ENCODE measurements around the gene SERPINE2.

Gene SERPINE2

GRCh38 chr2:223993634-223994232 is 45.4 kb downstream of the SERPINE2 start:
- DNase-seq (ENCODE audit: low spot score in 2 of 2) = peak; percentile 65 to 74
- Histone ChIP-seq H3K36me3 (replicated peaks) (no peaks in the 10 kb centered on the region), H3K4me3 (no peak overlapping the region), H3K4me1 (no peaks in the 10 kb centered on the region), H3K27me3 (ENCODE audit: low read depth) (no peaks in the 10 kb centered on the region), H3K9me3 (no peaks in the 10 kb centered on the region)
- in situ Hi-C loops (cut with MboI; ENCODE audit: low sequenced_read_pairs) = loop anchor here (10.0 to 25.0 kb wide), 2 partner anchors 291 to 669 kb away; no protein-coding TSS in a partner anchor

GRCh38 chr2:223991611-223992010 is 47.5 kb downstream of the SERPINE2 start:
- in situ Hi-C loops (cut with MboI; ENCODE audit: low sequenced_read_pairs) = loop anchor here (10.0 to 25.0 kb wide), 2 partner anchors 293 to 671 kb away; no protein-coding TSS in a partner anchor
- Histone ChIP-seq H3K9me3 (no peaks in the 10 kb centered on the region), H3K4me1 (no peaks in the 10 kb centered on the region), H3K27me3 (ENCODE audit: low read depth) (no peaks in the 10 kb centered on the region; the same call in 1 of the 2 replicates), H3K4me3 (no peak overlapping the region), H3K36me3 (replicated peaks) (no peaks in the 10 kb centered on the region)
- no peak for DNase-seq (ENCODE audit: low spot score in 2 of 2)

GRCh38 chr2:223989856-223990232 is 49.2 kb downstream of the SERPINE2 start:
- Histone ChIP-seq H3K9me3 (no peaks in the 10 kb centered on the region), H3K36me3 (replicated peaks) (no peaks in the 10 kb centered on the region), H3K27me3 (ENCODE audit: low read depth) (no peaks in the 10 kb centered on the region; the same call in 1 of the 2 replicates), H3K4me1 (no peaks in the 10 kb centered on the region), H3K4me3 (no peak overlapping the region)
- no peak for DNase-seq (ENCODE audit: low spot score in 2 of 2)
- in situ Hi-C loops (cut with MboI; ENCODE audit: low sequenced_read_pairs) = loop anchor here (10.0 to 25.0 kb wide), 2 partner anchors 295 to 672 kb away; no protein-coding TSS in a partner anchor

- H3K4me3 ChIP-seq = no peak overlapping the region
- no peaks in the 10 kb centered on the region; the same call in 1 of the 2 replicates for H3K27me3 ChIP-seq (ENCODE audit: low read depth)
- no peaks in the 10 kb centered on the region for H3K36me3 ChIP-seq (replicated peaks)
- H3K4me1 ChIP-seq = no peaks in the 10 kb centered on the region
- no peaks in the 10 kb centered on the region for H3K9me3 ChIP-seq
- peak in 1 of 2 experiments; percentile 31 for DNase-seq (ENCODE audit: low spot score in 2 of 2)
- in situ Hi-C loops (cut with MboI; ENCODE audit: low sequenced_read_pairs) = loop anchor here (25.0 kb wide), 1 partner anchor 673 kb away; no protein-coding TSS in a partner anchor
Measured at GRCh38 chr2:223989206-223989855, 49.8 kb downstream of the SERPINE2 start.

GRCh38 chr2:223981241-223981640 is 57.8 kb downstream of the SERPINE2 start:
- in situ Hi-C loops (cut with MboI; ENCODE audit: low sequenced_read_pairs) = loop anchor here (25.0 kb wide), 1 partner anchor 681 kb away; no protein-coding TSS in a partner anchor
- Histone ChIP-seq H3K4me3 (no peak overlapping the region), H3K36me3 (replicated peaks) (no peaks in the 10 kb centered on the region), H3K4me1 (no peaks in the 10 kb centered on the region), H3K9me3 (no peaks in the 10 kb centered on the region), H3K27me3 (ENCODE audit: low read depth) (no peaks in the 10 kb centered on the region; the same call in 1 of the 2 replicates)
- no peak for DNase-seq (ENCODE audit: low spot score in 2 of 2)

- Histone ChIP-seq H3K4me3 (no peak overlapping the region), H3K36me3 (replicated peaks) (no peaks in the 10 kb centered on the region), H3K9me3 (no peaks in the 10 kb centered on the region), H3K27me3 (ENCODE audit: low read depth) (no peaks in the 10 kb centered on the region; the same call in 1 of the 2 replicates), H3K4me1 (no peaks in the 10 kb centered on the region; the same call in 1 of the 2 replicates)
- DNase-seq (ENCODE audit: low spot score in 2 of 2) = no peak
- in situ Hi-C loops (cut with MboI; ENCODE audit: low sequenced_read_pairs) = loop anchor here (25.0 kb wide), 1 partner anchor 681 kb away; no protein-coding TSS in a partner anchor
Measured at GRCh38 chr2:223980803-223981202, 58.3 kb downstream of the SERPINE2 start.

GRCh38 chr2:223980397-223980735 is 58.7 kb downstream of the SERPINE2 start:
- Histone ChIP-seq H3K27me3 (ENCODE audit: low read depth) (no peaks in the 10 kb centered on the region; the same call in 1 of the 2 replicates), H3K4me3 (no peak overlapping the region), H3K9me3 (no peaks in the 10 kb centered on the region), H3K4me1 (no peaks in the 10 kb centered on the region; the same call in 1 of the 2 replicates), H3K36me3 (replicated peaks) (no peaks in the 10 kb centered on the region)
- no peak for DNase-seq (ENCODE audit: low spot score in 2 of 2)
- in situ Hi-C loops (cut with MboI; ENCODE audit: low sequenced_read_pairs) = loop anchor here (25.0 kb wide), 1 partner anchor 682 kb away; no protein-coding TSS in a partner anchor

- DNase-seq (ENCODE audit: low spot score in 2 of 2) = no peak
- in situ Hi-C loops (cut with MboI; ENCODE audit: low sequenced_read_pairs) = loop anchor here (25.0 kb wide), 1 partner anchor 682 kb away; no protein-coding TSS in a partner anchor
- Histone ChIP-seq H3K27me3 (ENCODE audit: low read depth) (no peaks in the 10 kb centered on the region; the same call in 1 of the 2 replicates), H3K4me3 (no peak overlapping the region), H3K9me3 (no peaks in the 10 kb centered on the region), H3K36me3 (replicated peaks) (no peaks in the 10 kb centered on the region), H3K4me1 (no peaks in the 10 kb centered on the region; the same call in 1 of the 2 replicates)
Measured at GRCh38 chr2:223979730-223980396, 59.2 kb downstream of the SERPINE2 start.

- DNase-seq (ENCODE audit: low spot score in 2 of 2) = no peak
- no peaks in the 10 kb centered on the region for H3K9me3 ChIP-seq
- in situ Hi-C loops (cut with MboI; ENCODE audit: low sequenced_read_pairs) = loop anchor here (25.0 kb wide), 1 partner anchor 684 kb away; no protein-coding TSS in a partner anchor
- no peaks in the 10 kb centered on the region; the same call in 1 of the 2 replicates for H3K27me3 ChIP-seq (ENCODE audit: low read depth)
- no peaks in the 10 kb centered on the region for H3K36me3 ChIP-seq (replicated peaks)
- H3K4me1 ChIP-seq = no peaks in the 10 kb centered on the region; the same call in 1 of the 2 replicates
- no peak overlapping the region for H3K4me3 ChIP-seq
Measured at GRCh38 chr2:223978451-223978850, 60.6 kb downstream of the SERPINE2 start.

GRCh38 chr2:223976635-223977226 is 62.4 kb downstream of the SERPINE2 start:
- in situ Hi-C loops (cut with MboI; ENCODE audit: low sequenced_read_pairs) = loop anchor here (25.0 kb wide), 1 partner anchor 686 kb away; no protein-coding TSS in a partner anchor
- no peak for DNase-seq (ENCODE audit: low spot score in 2 of 2)
- H3K9me3 ChIP-seq = no peaks in the 10 kb centered on the region
- H3K4me1 ChIP-seq = no peaks in the 10 kb centered on the region; the same call in 1 of the 2 replicates
- H3K27me3 ChIP-seq (ENCODE audit: low read depth) = no peaks in the 10 kb centered on the region
- H3K4me3 ChIP-seq = no peak overlapping the region
- H3K36me3 ChIP-seq (replicated peaks) = no peaks in the 10 kb centered on the region

- Histone ChIP-seq H3K4me1 (no peaks in the 10 kb centered on the region; the same call in 1 of the 2 replicates), H3K4me3 (no peak overlapping the region), H3K27me3 (ENCODE audit: low read depth) (no peaks in the 10 kb centered on the region), H3K36me3 (replicated peaks) (no peaks in the 10 kb centered on the region), H3K9me3 (no peaks in the 10 kb centered on the region)
- in situ Hi-C loops (cut with MboI; ENCODE audit: low sequenced_read_pairs) = no loop called here
- DNase-seq (ENCODE audit: low spot score in 2 of 2) = no peak
Measured at GRCh38 chr2:223973606-223974005, 65.5 kb downstream of the SERPINE2 start.

GRCh38 chr2:223972656-223973102 is 66.4 kb downstream of the SERPINE2 start:
- Histone ChIP-seq H3K4me1 (no peaks in the 10 kb centered on the region; the same call in 1 of the 2 replicates), H3K9me3 (no peaks in the 10 kb centered on the region), H3K4me3 (no peak overlapping the region), H3K36me3 (replicated peaks) (peaks cover 3% of the 10 kb centered on the region; the same call in 1 of the 2 replicates), H3K27me3 (ENCODE audit: low read depth) (no peaks in the 10 kb centered on the region)
- in situ Hi-C loops (cut with MboI; ENCODE audit: low sequenced_read_pairs) = no loop called here
- DNase-seq (ENCODE audit: low spot score in 2 of 2) = no peak

GRCh38 chr2:223971731-223972130 is 67.4 kb downstream of the SERPINE2 start:
- no peak for DNase-seq (ENCODE audit: low spot score in 2 of 2)
- in situ Hi-C loops (cut with MboI; ENCODE audit: low sequenced_read_pairs) = no loop called here
- peaks cover 12% of the 10 kb centered on the region for H3K36me3 ChIP-seq (replicated peaks)
- H3K9me3 ChIP-seq = no peaks in the 10 kb centered on the region
- H3K27me3 ChIP-seq (ENCODE audit: low read depth) = no peaks in the 10 kb centered on the region
- H3K4me3 ChIP-seq = no peak overlapping the region
- H3K4me1 ChIP-seq = no peaks in the 10 kb centered on the region; the same call in 1 of the 2 replicates
